ENCODE results near the gene FMNL3.
"Not testable (repeated sequence)": the region's sequence is repeated elsewhere in the genome, so short reads cannot be mapped to it uniquely, and the experiment has no call there.

The FMNL3 gene

DNA sequence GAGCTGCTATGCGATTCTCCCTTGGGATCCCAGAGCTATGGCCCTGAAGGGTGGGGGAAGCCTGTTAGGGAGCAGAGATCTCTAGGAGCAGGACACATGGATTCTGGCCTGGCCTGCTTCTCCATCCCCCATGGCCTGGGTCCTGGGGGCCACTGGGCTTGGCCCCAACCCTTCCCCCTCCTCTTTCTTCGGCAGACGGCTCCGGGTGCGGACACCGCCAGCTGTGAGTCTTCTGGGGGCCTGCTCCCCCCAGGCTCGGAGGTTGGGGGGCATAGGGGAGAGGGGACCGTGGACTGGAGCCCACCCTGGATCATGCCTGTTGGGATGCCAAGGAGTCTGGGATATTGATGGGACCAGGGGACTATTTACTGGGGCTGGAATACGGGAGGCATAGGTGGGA is 74.8 kb downstream of the FMNL3 start:
- no peak for DNase-seq (ENCODE audit: low spot score)

DNA sequence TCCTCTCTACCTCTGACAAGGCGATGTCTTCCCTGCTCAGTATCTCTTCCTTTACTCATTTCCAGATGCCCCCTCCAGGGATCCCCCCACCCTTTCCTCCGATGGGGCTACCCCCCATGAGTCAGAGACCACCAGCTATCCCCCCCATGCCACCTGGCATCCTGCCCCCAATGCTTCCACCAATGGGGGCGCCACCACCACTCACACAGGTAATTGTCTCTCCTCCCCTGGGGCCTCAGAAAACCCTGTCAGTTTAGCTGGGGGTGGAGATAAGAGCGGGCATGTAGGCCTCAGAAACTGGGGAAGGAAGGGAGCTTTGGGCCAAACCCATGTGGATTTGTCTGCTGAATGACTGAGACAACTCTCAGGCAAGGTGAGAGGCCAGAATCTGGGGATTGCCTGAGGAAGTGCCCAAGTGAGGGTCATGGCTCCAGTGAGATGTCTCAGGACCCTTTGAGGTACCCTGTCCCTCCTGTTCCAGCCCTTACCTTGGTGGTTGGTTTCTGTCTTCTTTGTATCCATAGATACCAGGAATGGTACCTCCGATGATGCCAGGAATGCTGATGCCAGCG is 75.8 kb downstream of the FMNL3 start:
- no peak for DNase-seq (ENCODE audit: low spot score)

DNA sequence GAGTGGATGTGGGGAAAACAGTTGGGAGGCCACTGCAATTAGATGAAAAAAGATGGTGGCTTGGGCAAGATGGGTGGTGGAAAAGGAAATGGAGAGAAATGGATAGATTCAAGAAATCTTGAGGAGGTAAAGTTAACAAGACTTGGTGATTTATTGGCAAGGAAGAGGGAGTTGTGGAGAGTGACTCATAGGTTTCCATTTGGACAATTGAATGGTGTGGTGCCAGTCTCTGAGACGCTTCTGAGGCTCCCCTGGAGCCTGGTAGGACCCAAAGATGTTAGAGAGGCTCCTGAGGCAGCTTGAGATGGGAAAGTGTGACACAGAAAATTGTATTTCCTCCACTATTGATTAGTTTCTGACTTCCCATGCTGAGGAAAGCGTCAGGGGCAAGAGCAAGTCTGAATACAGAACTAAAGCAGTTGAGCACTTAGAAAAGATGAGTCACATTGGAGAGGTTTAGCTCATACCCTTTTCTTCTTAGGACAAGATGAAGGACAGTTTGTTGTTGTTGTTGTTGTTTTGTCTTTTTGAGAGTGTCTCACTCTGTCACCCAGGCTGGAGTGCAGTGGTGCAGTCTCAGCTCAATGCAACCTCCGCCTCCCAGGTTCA is 79.3 kb downstream of the FMNL3 start:
- no peak for DNase-seq (ENCODE audit: low spot score)

DNA sequence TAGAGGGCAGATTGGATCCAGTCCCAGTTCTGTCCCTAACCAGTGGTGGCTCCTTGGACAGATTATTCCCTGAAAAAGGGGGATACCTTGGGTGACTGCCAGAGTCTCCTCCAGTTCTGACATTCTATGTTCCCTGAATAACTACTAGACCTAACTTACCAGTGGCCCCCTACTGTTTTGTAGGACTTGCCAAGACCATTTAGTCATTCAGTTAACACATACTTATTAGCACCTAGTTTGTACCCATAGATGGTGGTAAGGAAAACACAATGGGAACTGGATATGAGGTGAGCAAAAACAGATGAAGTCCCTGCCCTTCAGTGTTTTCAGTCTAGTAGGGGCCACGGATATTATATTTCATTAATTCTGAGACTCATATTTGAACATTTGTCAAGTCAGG is 80.4 kb downstream of the FMNL3 start:
- DNase-seq (ENCODE audit: low spot score), result no peak

DNA sequence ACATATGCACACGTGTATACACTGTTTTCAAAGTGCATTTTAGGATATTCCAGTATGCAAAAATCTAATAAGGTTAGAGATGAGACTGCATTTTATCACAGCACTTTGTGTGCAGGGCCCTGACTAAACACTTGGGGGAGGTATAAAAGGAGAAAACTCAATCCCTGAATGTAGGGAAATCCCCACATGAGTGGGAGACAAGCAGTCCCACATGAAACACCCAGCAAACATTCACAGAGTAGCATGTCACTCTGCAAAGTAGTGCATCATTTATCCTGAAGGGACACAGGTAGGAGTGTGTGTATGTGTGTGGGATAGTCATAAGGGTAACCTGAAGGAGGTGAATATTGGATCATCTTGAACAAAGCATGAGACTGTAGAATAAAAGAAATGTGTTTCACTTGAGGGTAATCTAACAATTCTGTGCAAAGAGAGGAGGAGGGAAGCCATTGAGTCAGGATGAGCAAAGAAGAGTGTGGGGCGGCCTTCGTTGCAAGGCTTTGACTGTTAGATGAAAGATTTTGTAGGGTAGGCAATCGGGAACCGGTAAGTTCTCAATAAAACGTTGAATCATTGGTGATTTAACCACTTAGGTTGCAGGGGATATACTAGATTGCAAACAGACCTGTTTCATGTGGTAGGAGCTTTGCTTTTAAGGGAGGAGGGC is 80.9 kb downstream of the FMNL3 start:
- DNase-seq (ENCODE audit: low spot score), result peak; percentile 11

DNA sequence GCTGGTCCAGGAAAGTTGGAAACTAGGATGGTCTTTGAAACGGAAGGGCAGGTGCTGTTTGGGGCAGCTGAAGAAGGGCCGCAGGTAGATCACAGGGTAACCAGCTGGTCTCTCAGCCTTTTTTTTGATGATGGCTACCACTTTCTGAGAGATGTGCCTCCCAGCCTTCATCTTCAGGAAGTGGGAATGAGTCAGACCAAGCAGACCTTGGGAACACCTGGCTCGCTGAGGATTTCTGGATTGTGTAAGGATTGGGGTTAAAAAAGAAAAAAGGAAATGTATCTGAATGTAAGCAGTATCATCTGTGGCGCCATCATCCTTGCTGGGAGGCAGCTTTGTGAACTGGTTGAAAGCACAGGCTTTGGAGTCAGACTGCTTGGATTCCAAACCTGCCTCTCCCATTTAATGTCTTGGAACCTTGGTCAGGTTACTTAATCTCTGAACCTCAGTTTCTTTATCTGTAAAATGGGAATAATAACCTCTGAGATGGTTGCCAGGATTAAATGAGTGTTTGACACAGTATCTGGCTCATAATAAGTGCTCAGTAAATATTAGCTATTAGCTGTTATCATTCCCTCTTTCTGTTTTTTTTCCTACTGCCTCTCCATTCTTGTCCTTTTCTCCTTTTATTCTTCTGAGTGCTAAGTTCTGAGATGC is 82.2 kb downstream of the FMNL3 start:
- no peak for DNase-seq (ENCODE audit: low spot score)

DNA sequence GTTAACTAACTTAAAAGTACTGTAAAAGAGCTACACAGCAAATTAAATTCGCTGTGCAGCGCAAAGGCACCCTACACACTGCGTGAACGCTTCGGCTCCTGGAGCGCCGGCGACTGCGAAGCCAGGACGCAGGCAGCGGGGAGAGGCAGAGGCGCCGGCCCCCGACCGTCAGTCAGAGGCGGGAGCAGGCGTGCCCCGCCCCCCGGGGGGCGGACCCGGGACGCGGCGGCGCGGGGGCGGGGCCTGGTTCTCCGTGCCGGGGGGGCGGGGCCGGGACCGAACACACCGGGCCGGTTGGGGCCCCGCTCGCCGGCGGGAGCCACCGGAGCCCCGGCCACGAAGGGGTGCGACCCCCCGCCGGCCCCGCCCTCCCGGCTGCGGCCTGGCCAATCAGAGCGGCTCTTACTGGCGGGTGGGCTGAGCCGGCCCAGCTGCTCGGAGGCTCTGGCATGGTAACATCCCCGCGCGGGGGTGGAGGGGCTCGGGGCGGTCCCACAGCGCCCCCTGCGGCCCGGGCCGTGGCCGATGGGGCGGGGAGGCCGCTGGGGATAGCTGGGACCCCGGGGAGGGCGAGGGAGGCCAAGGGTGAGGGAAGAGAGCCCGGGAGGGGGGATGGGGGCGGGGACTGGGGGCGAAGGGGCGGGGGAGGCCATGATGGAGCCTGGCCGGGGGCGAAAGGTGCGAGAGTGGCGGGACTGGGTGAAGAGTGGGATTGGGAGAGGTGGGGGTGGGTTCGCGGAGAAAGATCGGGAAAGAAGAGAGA is 83.9 kb downstream of the FMNL3 start, which contains the start of gene PRPF40B:
TSS of gene PRPF40B (plus strand) at position 420 of the 763 bp plus-strand sequence. CDS start at position 450, 30 bp downstream.
- DNase-seq (ENCODE audit: low spot score), result peak; percentile 80

DNA sequence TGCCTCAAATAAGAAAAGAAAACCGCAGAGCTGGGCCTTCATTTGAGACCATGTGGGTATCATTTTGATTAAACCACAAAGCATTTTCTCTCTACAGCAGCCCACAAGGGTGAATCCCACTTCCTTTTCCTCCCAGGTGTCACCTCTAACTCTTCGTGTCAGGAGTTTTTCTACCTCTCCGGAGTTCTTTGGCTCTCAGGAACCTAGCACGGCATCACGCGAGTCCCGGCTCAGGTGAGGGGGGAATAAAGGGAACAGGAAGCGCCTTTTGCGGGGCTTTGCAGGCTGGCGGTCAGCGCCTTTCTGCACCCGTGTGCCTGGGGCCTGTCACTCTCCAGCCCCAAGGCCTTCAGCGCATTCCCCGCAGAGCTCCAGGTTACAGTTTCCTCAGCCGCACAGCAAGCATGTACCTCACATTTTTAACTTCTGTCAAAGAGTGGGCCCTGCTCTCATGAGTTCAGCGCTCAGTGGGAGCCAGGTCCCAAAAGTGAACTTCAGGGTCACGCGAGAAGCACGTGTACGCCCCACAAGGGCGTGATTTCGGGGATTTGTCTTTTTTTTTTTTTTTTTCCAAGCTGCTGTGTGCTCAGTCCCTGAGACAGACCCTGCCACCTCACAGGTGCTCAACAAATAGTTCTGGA is 84.6 kb downstream of the FMNL3 start:
- peak; percentile 67 for DNase-seq (ENCODE audit: low spot score)

DNA sequence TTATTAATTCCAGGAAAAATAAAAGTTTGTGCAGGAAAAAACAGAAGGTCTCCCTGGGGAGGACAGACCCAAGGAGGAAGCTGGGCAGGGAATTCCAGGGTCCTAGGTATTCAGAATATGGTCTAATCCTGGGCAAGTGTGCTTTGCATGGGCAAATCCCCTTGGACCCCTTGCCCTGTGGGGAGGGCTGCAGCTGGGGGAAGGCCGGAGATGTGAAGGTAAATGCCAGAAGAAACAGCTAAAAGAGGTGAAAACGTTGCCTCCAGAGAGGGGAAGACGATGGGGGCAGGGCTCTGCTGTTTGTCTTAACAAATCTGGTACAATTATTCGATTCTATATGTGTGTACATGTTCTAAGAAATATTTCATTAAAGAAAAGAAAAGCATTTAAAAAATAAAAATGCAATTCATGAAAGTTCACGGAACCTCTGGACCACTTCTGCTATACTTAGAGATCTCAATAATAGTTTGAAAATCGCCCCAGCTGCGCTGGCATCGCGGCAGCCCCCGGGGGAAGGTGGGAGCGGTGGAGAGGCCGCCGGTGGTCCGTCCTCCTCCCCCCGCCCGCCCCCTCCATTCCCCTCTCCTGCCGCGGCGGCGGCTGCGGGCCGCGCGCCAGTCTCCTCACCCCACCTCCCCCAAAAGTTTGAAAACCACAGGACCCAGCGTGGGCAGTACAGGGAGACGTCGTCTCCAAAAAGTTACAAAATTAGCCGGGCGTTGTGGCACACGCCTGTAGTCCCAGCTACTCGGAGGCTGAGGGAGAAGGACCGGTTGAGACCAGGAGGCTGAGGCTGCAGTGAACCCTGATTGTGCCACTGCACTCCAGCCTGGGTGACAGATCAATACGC is 85.3 kb downstream of the FMNL3 start:
- DNase-seq (ENCODE audit: low spot score), result no peak

DNA sequence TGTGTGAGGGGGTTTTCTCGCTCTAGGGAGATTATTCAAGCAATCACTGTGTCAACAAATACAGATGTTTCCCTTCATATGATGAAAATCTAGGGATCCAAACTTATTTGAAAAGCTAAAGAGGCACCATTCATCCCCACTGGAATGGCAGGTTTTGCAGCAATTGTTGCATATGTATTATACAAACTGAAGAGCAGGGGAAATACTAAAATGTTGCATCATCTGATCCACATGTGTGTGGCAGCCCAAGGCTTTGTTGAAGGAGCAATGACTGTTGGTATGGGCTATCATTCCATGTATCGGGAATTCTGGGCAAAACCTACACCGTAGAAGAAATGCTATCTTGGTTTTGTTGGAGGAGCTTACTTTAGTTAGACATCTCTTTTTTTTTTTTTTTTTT is 87.9 kb downstream of the FMNL3 start:
- no peak for DNase-seq (ENCODE audit: low spot score)

DNA sequence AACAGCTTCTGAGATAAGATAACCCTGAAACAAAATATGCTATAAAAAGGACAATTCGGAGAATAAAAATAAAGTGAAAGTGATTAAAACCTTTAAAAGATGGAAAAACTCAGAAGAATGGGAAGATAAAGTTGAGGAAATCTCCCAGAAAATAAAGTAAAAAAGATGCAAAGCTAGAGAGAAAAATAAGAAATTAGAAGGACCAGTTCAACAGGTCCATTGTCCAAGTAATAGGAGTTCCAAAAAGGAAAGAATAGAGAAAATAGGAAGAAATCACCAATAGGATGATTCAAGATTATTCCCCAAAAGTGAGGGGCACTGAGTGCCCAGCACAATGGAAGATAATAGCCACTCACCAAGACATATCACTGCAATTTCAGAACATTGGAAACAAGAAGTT is 88.6 kb downstream of the FMNL3 start:
- no peak for DNase-seq (ENCODE audit: low spot score)

DNA sequence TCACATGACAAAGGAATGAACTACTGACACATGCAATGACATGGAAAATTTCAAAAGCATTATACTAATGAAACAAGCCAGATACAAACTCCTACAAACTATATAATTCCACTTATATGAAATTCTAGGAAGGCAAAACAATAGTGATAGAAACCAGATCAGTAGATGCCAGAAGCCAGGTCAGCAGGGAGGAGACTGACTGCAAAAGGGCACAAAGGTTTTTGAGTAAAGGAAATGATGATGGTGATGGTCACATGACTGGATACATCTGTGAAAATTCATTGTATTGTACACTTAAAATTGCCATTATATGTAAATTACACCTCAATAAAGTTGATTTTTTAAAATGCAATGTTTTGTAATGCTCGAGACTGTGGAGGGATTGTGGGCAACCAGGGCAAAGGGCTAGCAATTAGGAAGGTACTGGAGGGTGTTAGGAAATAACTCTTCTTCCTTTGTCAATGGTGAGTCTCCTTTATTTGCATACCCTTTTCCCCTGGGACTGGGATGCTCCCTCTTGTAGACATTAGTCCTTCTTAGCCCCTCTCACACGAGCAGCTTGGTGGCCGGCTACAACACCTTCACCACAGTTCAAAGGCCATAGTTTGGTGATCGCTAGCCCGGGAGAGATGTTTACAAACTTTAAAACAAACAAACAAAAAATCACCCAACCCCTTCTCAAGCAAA is 90.5 kb downstream of the FMNL3 start:
- no peak for DNase-seq (ENCODE audit: low spot score)

DNA sequence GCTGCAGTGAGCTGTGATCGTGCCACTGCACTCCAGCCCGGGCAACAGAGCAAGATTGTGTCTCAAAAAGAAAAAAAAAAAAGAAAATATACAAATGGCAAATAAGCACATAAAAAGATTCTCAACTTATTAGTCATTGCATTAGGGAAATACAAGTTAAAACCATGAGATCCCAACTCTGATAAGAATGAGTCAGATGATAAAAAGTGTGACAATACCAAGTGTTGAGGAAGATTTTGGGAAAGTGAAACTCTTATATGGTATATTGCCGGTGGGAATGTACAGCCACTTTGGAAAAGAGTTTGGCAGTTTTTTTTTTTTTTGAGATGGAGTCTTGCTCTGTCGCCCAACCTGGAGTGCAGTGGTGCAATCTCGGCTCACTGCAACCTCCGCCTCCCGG is 91.5 kb downstream of the FMNL3 start:
- no peak for DNase-seq (ENCODE audit: low spot score)

DNA sequence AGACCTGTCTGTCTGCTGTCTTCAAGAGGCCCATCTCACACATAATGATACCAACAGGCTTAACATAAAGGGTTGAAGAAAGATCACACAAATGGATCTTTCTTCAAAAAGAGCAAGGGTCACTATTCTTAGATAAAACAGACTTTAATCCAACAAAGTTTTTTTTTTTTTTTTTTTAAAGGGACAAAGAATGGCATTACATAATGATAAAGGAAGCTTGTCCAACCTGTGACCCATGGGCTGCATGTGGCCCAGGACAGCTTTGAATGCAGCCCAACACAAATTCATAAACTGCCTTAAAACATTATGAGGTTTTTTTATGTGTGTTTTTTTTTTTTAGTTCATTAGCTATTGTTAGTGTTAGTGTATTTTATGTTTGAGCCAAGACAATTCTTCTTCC is 95.0 kb downstream of the FMNL3 start:
- no peak for DNase-seq (ENCODE audit: low spot score)

DNA sequence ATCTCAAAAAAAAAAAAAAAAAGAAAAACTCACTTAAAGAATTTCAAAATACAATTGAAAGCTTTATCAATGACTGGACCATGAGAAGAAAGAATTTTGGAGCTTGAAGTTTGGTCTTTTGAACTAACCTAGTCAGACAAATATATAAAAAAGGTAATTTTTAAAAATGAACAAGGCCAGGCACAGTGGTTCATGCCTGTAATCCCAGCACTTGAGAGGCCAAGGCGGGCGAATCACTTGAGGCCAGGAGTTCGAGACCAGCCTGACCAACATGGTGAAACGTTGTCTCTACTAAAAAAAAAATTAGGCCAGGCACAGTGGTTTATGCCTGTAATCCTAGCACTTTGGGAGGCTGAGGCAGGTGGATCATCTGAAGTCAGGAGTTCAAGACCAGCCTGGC is 96.4 kb downstream of the FMNL3 start:
- not testable (repeated sequence) for DNase-seq (ENCODE audit: low spot score)

DNA sequence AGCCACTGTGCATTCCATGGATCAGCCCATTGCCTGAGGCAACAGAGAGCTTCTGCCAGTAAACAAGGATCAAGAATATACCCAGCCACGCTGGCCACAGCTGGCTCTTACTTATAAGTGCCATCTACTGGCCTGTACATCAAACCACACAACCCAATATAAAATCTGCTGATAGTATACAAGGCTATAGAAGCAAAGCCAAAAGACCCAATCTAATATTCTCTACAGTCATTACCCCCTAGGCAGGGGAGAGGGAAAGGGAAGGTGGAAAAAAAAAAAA is 97.4 kb downstream of the FMNL3 start:
- no peak for DNase-seq (ENCODE audit: low spot score)

DNA sequence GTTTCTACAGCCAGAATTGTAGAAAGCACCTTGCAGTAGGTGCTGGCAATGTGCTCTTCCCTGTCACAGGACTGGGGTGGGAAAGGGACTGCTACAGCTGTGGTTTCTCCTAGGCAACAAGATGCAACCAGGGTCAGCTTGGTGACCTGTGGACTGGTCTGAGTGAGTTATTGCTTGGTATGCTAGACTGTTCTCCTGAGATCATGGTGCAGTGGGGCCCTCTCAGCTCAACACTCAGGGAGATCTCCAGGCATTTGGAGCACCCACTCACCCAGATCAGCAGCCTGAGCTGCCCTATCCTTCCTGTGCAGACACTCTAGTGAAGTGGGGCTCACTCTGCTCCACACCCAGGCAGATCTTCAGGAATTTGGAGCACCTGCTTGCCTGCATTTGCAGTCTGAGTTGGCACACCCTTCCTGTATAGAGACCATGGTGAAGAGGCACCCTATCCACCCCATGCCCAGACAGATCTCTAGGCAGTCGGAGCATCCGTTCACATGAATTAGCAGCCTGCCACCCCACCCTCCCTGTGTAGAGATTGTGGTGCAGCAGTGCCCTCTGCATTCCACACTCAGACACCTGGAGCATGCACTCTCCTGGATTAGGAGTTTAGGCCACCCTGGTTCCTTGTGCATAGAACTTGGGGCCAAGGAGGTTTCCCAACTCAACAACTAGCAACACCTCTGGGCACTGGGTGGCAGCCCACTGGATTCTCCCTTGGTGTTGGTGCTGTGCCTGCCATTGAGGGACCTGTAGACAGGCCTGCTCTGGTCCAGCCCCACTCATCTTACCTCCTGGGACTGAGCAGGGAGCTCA is 97.9 kb downstream of the FMNL3 start:
- no peak for DNase-seq (ENCODE audit: low spot score)

DNA sequence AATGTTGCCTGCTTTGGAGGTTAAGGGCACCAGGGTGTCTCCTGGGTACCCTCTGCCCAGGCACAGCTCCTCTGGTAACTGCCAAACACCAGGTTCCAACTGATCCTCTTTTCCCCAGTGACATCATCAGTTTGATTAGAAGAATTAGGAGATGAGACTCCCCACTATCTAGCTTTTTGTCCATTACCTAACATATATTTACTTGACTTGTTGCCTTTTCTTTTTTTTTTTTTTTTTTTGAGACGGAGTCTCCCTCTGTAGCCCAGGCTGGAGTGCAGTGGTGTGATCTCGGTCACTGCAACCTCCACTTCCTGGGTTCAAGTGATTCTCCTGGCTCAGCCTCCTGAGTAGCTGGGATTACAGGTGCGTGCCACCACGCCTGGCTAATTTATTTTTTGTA is 101.7 kb downstream of the FMNL3 start, which contains the start of gene FAM186B:
TSS of gene FAM186B (minus strand) at position 101 of the 400 bp plus-strand sequence. CDS start 162 bp downstream, outside the sequence.
- DNase-seq (ENCODE audit: low spot score), result not testable (repeated sequence)

DNA sequence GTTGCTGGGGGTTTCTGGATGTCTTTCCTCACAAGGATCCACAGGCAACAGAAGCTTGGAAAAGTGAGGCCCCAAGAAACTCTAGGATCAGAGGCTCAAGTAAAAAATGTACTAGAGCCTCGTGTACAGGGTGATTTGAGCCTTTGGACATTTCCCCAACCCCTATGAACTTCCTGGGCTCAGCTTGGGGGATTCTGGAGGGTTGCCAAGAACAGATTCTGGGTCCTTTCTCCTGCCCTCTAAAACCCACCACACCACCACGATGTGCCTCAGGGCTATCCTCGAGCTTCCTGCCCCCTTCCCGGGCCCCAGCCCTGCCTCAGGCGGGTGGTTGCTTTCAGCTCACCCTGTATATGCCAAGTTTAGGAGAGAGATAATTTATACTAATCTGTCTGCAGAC is 102.3 kb downstream of the FMNL3 start:
- no peak for DNase-seq (ENCODE audit: low spot score)

DNA sequence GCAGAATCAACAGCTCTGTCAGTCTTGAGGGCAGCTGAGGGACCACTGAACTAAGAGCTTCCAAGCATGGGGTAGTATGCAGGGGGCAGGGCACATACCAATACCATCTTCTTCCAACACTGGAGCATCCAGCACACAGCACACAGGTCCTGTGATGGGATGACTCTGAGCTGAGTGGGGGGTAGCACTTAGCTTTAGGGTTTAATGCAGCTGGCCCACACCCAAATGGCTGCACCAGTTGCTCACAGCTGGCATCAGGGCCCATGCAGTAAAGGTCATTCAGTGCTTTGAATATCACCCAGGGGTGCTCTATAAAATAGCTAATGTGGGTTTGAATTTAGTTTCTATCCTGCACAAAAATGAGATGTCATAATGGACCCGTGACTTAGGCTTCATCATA is 103.5 kb downstream of the FMNL3 start:
- no peak for DNase-seq (ENCODE audit: low spot score)
